GM18873 (cell line): ENCODE results near the gene ADAMTSL2.

Experiments
- ATAC-seq: cut with Tn5 transposase; IDR thresholded peaks from one replicate; pipeline ENCODE4 v1.9.1; 2021; ENCODE audit warnings: mild to moderate bottlenecking, moderate library complexity, moderate number of reproducible peaks; ENCODE audit not compliant: unreplicated experiment, low FRiP score

The ADAMTSL2 gene

GRCh38 chr9:133571896-133572595 lies 37.5 kb downstream of the ADAMTSL2 start:
- no peak for ATAC-seq

GRCh38 chr9:133572821-133573361 lies 38.4 kb downstream of the ADAMTSL2 start:
- ATAC-seq = no peak

DNA sequence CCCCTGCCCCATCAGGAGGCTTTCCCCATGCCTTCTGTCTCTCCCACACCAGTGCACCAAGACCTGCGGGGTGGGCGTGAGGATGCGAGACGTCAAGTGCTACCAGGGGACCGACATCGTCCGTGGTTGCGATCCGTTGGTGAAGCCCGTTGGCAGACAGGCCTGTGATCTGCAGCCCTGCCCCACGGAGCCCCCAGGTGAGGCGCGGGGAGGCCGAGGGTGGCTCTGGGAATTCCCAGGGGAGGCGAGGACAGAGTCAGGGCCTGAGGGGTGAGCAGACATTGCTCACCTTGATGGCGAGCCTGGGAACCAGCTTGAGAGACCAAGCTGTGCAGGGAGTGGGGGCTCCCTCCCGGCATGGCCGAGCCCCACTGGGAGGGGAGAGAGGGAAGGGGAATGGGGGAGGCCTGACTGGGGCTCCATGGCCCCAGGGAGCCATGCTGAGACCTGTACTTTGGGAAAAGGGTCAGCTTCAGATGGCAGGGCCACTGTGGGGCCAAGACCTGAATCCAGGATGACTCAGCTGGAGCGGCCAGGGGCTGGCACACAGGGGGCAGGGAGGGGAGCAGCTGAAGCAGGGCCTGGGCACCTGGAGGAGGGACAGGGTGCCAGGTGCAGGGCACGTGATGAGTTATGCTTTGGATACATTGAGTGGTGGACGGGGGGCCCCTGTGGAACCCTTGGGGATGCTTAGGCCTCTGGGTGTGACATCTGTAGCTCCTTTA lies 39.4 kb downstream of the ADAMTSL2 start:
- no peak for ATAC-seq

DNA sequence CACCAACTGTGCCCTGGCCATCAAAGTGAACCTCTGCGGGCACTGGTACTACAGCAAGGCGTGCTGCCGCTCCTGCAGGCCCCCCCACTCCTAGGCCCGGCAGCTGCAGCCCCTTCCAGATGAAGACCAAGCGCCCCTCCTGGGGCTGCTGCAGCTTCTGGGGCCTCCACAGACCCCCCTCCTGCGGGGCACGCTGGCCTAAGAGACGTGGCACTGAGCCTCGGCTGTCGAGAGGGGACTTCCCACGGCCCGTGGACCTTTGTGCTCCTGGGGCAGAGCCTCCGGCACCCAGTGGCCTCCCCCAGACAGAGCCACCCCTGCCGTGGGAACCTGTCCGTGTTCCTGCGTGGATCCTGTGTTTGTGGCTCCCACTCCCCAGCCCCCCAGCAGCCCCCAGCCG lies 40.3 kb downstream of the ADAMTSL2 start:
- ATAC-seq = no peak

- ATAC-seq = no peak
Measured at GRCh38 chr9:133575186-133576030, 40.9 kb downstream of the ADAMTSL2 start.

GRCh38 chr9:133576031-133576874 lies 41.7 kb downstream of the ADAMTSL2 start:
- ATAC-seq = no peak

- no peak for ATAC-seq
Measured at GRCh38 chr9:133576875-133577736, 42.6 kb downstream of the ADAMTSL2 start.

DNA sequence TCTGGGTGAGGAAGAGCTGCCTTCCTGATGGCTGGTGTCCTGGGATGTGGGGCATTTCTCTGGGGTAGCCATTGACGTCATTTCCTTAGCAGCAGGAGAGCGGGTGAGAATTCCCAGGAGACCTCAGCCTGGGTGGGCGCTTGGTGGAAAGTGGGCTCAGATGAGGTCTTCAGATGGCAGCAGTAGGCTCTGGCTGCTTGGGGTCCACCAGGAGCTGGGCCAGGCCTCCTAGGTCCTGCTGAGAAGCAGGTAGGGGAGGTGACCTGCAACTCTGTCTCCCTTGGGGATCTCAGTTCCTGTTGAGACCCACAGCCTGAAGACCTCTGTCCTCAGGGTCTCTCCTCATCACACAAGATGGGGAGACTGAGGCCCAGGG lies 43.2 kb downstream of the ADAMTSL2 start:
- no peak for ATAC-seq

DNA sequence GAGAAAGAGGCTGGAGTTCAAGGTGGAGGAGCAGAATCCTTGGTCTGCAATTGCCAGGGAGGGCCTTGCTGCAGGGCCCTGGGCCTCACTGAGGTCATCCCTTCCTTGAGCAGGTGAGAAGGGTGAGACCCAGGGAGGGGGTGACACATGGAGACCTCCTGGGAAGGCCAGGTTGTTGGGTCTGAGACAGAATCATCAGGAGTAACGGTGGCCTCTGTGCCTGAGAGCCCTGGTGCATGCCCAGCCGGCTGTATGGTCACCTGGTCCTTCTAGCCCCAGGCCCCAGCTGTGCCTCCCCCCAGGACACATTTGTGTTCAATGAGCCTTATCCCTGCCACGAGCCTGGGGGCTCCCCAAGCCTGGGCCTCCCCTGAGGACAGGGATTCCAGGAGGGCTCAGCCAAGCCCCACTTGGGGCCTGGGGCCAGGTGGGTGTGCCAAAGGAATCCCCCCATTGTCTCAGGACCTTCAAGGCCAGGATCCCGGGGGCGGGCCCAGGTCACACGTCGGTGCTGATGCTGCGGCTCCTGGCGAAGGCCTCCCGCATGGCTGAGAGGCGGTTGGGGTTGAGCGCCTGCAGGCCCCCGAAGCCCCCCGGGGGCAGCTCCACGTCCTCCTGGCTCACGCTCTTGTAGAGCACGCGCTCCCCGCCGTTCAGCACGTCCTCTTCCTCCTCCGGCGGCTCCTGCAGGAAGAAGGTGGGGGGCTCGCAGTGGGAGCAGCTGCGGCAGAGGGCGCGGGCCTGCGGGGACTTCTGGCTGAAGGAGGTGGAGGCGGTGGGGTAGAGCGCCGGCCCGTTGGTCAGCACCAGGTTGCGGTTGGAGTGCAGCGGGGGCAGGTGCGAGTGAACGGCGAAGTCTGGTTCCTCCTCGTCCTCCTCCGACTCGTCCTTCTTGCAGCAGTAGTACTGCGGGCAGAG lies 44.3 kb downstream of the ADAMTSL2 start:
- no peak for ATAC-seq

DNA sequence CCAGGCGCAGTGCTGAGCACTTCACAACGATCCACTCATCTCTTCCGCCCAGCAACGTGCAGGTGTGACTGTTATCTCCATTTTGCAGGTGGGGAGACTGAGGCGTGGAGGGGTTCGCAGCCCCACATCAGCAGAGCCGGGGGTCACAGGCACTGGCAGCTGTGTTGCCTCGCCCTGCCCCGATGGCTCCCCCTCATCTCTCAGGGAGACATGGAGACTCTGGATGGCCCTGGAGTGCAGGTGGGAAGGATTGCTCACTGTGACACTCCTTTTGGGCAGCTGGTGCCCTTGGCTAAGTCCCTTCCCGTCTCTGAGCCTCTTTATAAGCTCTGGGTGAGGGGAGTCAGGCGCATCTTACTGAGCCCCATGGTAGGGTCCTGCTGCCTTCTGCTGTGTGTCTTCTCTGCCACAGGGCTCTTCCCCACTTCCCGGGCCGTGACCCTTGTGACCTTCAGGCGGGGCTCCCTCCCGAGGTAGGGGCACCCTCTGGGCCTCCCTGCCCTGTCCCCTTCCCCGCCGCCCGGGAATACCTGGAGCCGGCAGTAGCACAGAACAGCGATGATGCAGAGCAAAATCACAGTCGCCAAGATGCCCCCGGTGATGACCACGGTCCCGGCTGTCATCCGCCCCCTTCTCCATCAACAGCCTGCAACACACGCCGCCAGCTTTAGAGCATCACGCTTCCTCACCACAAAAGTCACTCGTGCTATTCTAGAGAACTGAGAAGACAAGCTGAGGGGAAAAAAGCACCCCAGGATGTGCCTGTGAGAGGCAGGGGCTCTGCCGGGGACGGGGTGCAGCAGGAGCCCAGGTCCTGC lies 45.3 kb downstream of the ADAMTSL2 start:
- ATAC-seq = no peak

DNA sequence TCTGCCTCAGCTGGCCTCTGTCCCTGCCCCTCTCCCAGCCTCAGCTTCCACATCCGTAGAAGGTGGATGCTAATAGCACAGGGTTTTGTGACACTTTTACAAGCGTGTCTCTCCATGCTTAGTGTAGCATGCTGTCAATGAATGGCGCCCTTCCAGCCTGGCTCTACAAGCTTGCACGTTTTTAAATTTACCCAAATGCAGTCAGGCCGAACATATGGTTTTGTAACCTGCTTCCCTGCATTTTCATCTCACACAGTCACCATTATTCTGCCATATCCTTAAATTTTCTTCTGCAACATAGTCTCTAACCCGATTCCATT lies 45.9 kb downstream of the ADAMTSL2 start:
- no peak for ATAC-seq

- ATAC-seq = no peak
Measured at GRCh38 chr9:133581011-133581410, 46.5 kb downstream of the ADAMTSL2 start.

DNA sequence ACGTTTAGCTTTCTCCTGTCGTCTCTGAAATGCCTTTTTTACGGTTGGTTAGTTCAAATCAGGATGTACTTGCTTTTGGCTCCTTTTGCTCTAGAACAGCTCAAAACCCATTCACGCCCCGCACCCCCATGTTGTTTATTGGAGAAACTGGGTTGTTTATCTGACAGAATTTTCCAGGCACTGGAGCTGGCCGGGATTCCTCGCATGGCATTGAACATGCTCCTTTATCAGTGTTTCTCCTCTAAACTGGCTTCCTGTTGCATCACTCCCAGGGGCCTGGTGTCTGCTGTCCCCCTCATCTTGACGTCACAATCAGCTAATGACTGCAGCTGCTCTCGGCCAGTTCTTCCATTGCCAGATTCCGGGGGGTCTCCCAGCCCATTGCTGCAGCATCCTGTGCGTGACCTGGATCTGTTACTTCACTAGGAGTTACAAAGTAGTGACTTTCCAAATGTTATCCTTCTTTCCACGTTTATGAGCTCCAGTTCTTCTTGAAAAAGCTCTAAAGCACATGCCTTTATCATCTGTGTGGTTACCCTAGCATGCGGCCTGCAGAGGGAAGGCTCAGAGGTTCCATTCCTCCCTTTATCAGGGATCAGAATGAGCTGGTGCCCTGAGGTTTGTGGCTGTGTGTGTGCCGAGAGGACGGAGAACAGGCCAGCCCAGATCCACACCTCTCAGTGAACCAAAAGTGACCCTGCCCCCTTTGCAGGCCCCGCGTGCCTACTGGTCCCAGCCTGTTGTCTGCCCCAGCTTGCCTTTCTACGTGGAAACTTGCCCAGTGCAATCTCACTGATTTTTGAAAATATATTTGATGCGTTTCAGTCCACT lies 47.2 kb downstream of the ADAMTSL2 start:
- ATAC-seq = no peak

- ATAC-seq = no peak
Measured at GRCh38 chr9:133582501-133583045, 48.1 kb downstream of the ADAMTSL2 start.

DNA sequence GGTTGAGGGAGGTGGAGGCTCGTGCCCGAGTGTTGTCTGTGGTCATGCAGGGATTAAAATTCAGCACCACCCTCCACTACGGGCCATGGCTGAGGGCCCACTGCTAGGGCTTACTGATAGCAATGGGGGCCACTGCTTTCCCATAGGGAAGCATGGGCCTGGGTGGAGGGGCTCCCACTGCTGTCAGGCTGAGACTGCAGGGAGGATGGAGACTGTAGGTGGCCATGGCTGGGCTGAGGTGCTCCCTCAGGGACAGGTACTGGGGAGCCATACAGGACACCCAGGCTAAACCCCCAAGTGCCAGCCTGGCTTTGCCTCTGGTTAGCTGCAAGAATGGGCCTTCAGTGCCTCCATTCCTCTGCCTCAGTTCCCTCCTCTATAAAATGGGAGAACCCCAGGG lies 48.6 kb downstream of the ADAMTSL2 start:
- ATAC-seq = no peak

DNA sequence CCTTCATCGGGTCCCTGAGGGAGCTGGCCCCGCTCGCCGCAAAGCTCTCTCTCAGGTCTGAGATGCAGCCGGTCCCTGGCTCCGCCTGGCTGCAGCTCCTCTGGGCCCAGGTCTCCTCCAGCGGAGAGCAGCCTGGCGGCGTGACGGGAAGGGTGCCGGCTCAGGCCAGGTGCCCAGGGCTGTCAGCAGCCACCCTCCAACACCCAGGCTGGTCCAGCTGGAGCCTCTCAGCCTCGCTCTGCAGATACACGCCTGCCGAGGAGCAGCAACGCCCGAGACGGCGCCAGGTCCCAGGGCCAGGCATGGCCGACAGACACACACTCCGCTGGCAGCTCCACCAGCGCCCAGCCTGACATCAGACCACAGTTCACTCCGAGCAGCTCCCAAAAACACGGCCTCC lies 49.1 kb downstream of the ADAMTSL2 start:
- ATAC-seq = no peak
